GM23338 (cell line): ENCODE data around the gene WDR17. TPM values are rescaled to one million over a fixed set of nuclear protein-coding genes. Genes with fewer than 3 reads are reported as not detected.

Experiments used
- ATAC-seq: fragments of 200-7000 bp; cut with Tn5 transposase; 3 replicates; pipeline ENCODE4 v1.9.1; 2020
- DNase-seq: peaks from one replicate; pipeline ENCODE4 v3.0.0-alpha.2; 2015; ENCODE audit warnings: low spot score
- H2AFZ ChIP-seq: fragments of 200-600 bp; sonication (generic); 2 replicates; pipeline ENCODE4 v1.8.0; 2016; ENCODE audit warnings: antibody characterized with exemption, mild to moderate bottlenecking, moderate library complexity
- H3F3A ChIP-seq: fragments of 200-600 bp; sonication (generic); replicated peaks from 2 replicates; pipeline ENCODE4 v1.8.0; 2017; ENCODE audit warnings: antibody characterized with exemption, mixed run types, low read depth
- H3K27ac ChIP-seq: fragments of 200-600 bp; sonication (generic); 2 replicates; pipeline ENCODE4 v1.6.1; 2016; ENCODE audit warnings: low read depth
- H3K27me3 ChIP-seq: fragments of 200-600 bp; sonication (generic); 2 replicates; pipeline ENCODE4 v1.8.0; 2016; ENCODE audit warnings: mild to moderate bottlenecking, mixed run types, moderate library complexity; ENCODE audit not compliant: insufficient read depth
- H3K36me3 ChIP-seq: fragments of 200-600 bp; sonication (generic); 2 replicates; pipeline ENCODE4 v1.8.0; 2016; ENCODE audit warnings: mild to moderate bottlenecking; ENCODE audit not compliant: insufficient read depth
- H3K4me1 ChIP-seq: fragments of 200-600 bp; sonication (generic); 2 replicates; pipeline ENCODE4 v1.8.0; 2016; ENCODE audit warnings: mild to moderate bottlenecking, moderate library complexity; ENCODE audit not compliant: insufficient read depth
- H3K4me2 ChIP-seq: fragments of 200-600 bp; sonication (generic); 2 replicates; pipeline ENCODE4 v1.7.1; 2017; ENCODE audit warnings: mixed run types
- H3K4me3 ChIP-seq: fragments of 200-600 bp; sonication (generic); 2 replicates; pipeline ENCODE4 v1.6.1; 2016; ENCODE audit warnings: mixed run types
- H3K79me2 ChIP-seq: fragments of 200-600 bp; sonication (generic); replicated peaks from 2 replicates; pipeline ENCODE4 v1.8.0; 2017; ENCODE audit warnings: mild to moderate bottlenecking; ENCODE audit not compliant: insufficient read depth
- H3K9me2 ChIP-seq: fragments of 200-600 bp; sonication (generic); 2 replicates; pipeline ENCODE4 v1.8.0; 2017; ENCODE audit not compliant: insufficient read depth
- H4K20me1 ChIP-seq: fragments of 200-600 bp; sonication (generic); replicated peaks from 2 replicates; pipeline ENCODE4 v1.8.0; 2017; ENCODE audit warnings: mild to moderate bottlenecking; ENCODE audit not compliant: insufficient read depth
- H3K27ac Mint-ChIP-seq: 2 replicates; pipeline ENCODE4 v1.8.0; 2020; ENCODE audit warnings: inconsistent platforms, mild to moderate bottlenecking, moderate library complexity, mixed read lengths
- H3K27me3 Mint-ChIP-seq: 3 replicates; pipeline ENCODE4 v1.8.0; 2022; ENCODE audit warnings: low read depth, mild to moderate bottlenecking, moderate library complexity, mixed read lengths, inconsistent platforms; ENCODE audit not compliant: insufficient read depth, poor library complexity
- H3K36me3 Mint-ChIP-seq: 3 replicates; pipeline ENCODE4 v1.8.0; 2021; ENCODE audit warnings: low read depth, mild to moderate bottlenecking, inconsistent platforms, moderate library complexity, mixed read lengths
- H3K4me1 Mint-ChIP-seq: 3 replicates; pipeline ENCODE4 v1.8.0; 2020; ENCODE audit warnings: mild to moderate bottlenecking, inconsistent platforms, mixed read lengths
- H3K4me3 Mint-ChIP-seq: 3 replicates; pipeline ENCODE4 v1.8.0; 2021; ENCODE audit warnings: moderate library complexity, mild to moderate bottlenecking, inconsistent platforms, mixed read lengths
- H3K9me3 Mint-ChIP-seq: 3 replicates; pipeline ENCODE4 v1.8.0; 2020; ENCODE audit warnings: moderate library complexity, mild to moderate bottlenecking, inconsistent platforms, mixed read lengths
- CTCF ChIP-seq, 2 experiments: fragments of 200-600 bp in 1 of 2; sonication (generic) in 1 of 2; conservative IDR thresholded peaks; 2 replicates each; pipeline versions ENCODE4 v1.5.1 to v1.6.1; 2016 to 2017; ENCODE audit warnings: antibody characterized with exemption in 2 of 2, low read depth in 2 of 2, mild to moderate bottlenecking in 2 of 2, moderate library complexity in 1 of 2
- ETS1 ChIP-seq: IDR thresholded peaks from 2 replicates; pipeline ENCODE4 v1.6.1; 2016; ENCODE audit warnings: antibody characterized with exemption
- EZH2 ChIP-seq: fragments of 200-600 bp; sonication (generic); IDR thresholded peaks from one replicate; pipeline ENCODE4 v1.8.0; 2017; ENCODE audit warnings: antibody characterized with exemption, mild to moderate bottlenecking, low read depth; ENCODE audit not compliant: unreplicated experiment
- EZH2phosphoT487 ChIP-seq: fragments of 200-600 bp; sonication (generic); IDR thresholded peaks from one replicate; pipeline ENCODE4 v1.8.1; 2018; ENCODE audit warnings: antibody characterized with exemption; ENCODE audit not compliant: unreplicated experiment
- JUNB ChIP-seq: IDR thresholded peaks from one replicate; pipeline ENCODE4 v1.6.1; 2016; ENCODE audit warnings: antibody characterized with exemption; ENCODE audit not compliant: unreplicated experiment
- NANOG ChIP-seq: IDR thresholded peaks from 2 replicates; pipeline ENCODE4 v1.6.1; 2016; ENCODE audit warnings: antibody characterized with exemption, borderline replicate concordance
- POLR2AphosphoS5 ChIP-seq: IDR thresholded peaks from 2 replicates; pipeline ENCODE4 v1.6.1; 2016; ENCODE audit warnings: antibody characterized with exemption, low read depth
- REST ChIP-seq: IDR thresholded peaks from one replicate; pipeline ENCODE4 v1.6.1; 2018; ENCODE audit warnings: antibody characterized with exemption; ENCODE audit not compliant: unreplicated experiment
- STAT1 ChIP-seq: IDR thresholded peaks from one replicate; pipeline ENCODE4 v1.6.1; 2016; ENCODE audit warnings: antibody characterized with exemption; ENCODE audit not compliant: unreplicated experiment
- ZNF114 ChIP-seq: fragments of 250-450 bp; sonication (Bioruptor Pico); IDR thresholded peaks from 2 replicates; pipeline ENCODE4 v1.5.0; 2020; ENCODE audit warnings: mild to moderate bottlenecking, moderate library complexity
- ZNF331 ChIP-seq: fragments of 250-450 bp; sonication (Bioruptor Pico); IDR thresholded peaks from 2 replicates; pipeline ENCODE4 v1.5.0; 2020; ENCODE audit warnings: low read depth, mild to moderate bottlenecking, moderate library complexity
- ZNF462 ChIP-seq: fragments of 250-450 bp; sonication (Bioruptor Pico); IDR thresholded peaks from 2 replicates; pipeline ENCODE4 v1.5.0; 2020; ENCODE audit warnings: mild to moderate bottlenecking, moderate library complexity
- polyA plus RNA-seq: library from polyadenylated mRNA; unstranded; fragments of >200 nt; fragmentation: Nextera tagmentation; extraction: Ambion mirVana; gene quantifications from 2 replicates; pipeline ENCODE4 v1.2.1, GENCODE V29; 2016
- total RNA-seq: library from RNA; depleted of rRNA; stranded (reverse); fragments of >200 nt; shearing (Covaris generic); gene quantifications from 2 replicates; pipeline ENCODE4 v1.2.3, GENCODE V29; 2014

The WDR17 gene
- total and polyA plus RNA-seq, 2 experiments from 2014 or later, result 1.9 to 4.3 TPM

- H4K20me1 ChIP-seq, result no peaks in the 10 kb centered on the region
- DNase-seq (no peak), ATAC-seq (no peak)
- no peaks in the 10 kb centered on the region for H3K36me3 ChIP-seq
- peak overlapping the region; percentile 43; the same call in 1 of the 2 replicates for H3K27ac ChIP-seq
- no peaks in the 10 kb centered on the region for H3F3A ChIP-seq
- Mint-ChIP-seq H3K27me3 (no peaks in the 10 kb centered on the region), H3K9me3 (no peaks in the 10 kb centered on the region), H3K27ac (peak overlapping the region; percentile 75), H3K4me3 (peak overlapping the region; percentile 9; the same call in 1 of the 3 replicates), H3K36me3 (no peaks in the 10 kb centered on the region), H3K4me1 (peaks cover 35% of the 10 kb centered on the region)
- H3K9me2 ChIP-seq, result no peaks in the 10 kb centered on the region
- TF ChIP-seq EZH2, result no peak
- TF ChIP-seq ZNF462 (CRISPR knock-in tag), result no peak
- no peak for TF ChIP-seq STAT1
- no peak for TF ChIP-seq EZH2phosphoT487
- no peak for TF ChIP-seq ETS1
- no peak for TF ChIP-seq REST
- TF ChIP-seq JUNB, result no peak
- no peak for TF ChIP-seq POLR2AphosphoS5
- no peak for TF ChIP-seq ZNF114 (CRISPR knock-in tag)
- no peak for TF ChIP-seq ZNF331 (CRISPR knock-in tag)
- no peak for TF ChIP-seq CTCF (conservative IDR thresholded peaks at IDR 0.05; ENCODE audit: low read depth in 2 of 2)
- TF ChIP-seq NANOG, result no peak
- H3K4me3 ChIP-seq, result 0 out of 2 replicates have a peak overlapping the region, but pooled peaks have one; percentile 9
- peaks cover 12% of the 10 kb centered on the region; the same call in 1 of the 2 replicates for H3K4me1 ChIP-seq
- H3K4me2 ChIP-seq, result peak overlapping the region; percentile 30; the same call in 1 of the 2 replicates
- H3K79me2 ChIP-seq, result no peaks in the 10 kb centered on the region
- H2AFZ ChIP-seq, result no peak overlapping the region
- H3K27me3 ChIP-seq, result no peaks in the 10 kb centered on the region
These were observed 121.2 kb downstream of the WDR17 start for GRCh38 chr4:176186671-176187395.
